C4-2B (cell line): Measurements from ENCODE around the gene PEX16.

Source experiments
- CTCF ChIP-seq: fragments of 450-650 bp; conservative IDR thresholded peaks from 2 replicates; pipeline ENCODE4 v1.5.1; 2017; ENCODE audit warnings: mild to moderate bottlenecking
- ZFX ChIP-seq: fragments of 450-650 bp; IDR thresholded peaks from 2 replicates; pipeline ENCODE4 v1.6.1; 2017

GRCh38 chr11:45890886-45891550 lies 26.7 kb downstream of the PEX16 start:
- TF ChIP-seq CTCF (no peak), ZFX (no peak)
